ENCODE data around the gene SIRT3. TPM values are rescaled to one million over a fixed set of nuclear protein-coding genes. Genes with fewer than 3 reads are reported as not detected.

SIRT3 gene
- total and polyA plus RNA-seq, 2 experiments from 2014 or later, result 14.9 to 15.5 TPM

- 1 to 2% methylated on average over 13 of the region's 13 CpGs for WGBS, 2 experiments (ENCODE audit: low coverage in 1 of 2, low lambda C conversion rate in 2 of 2, missing lambda C conversion rate in 2 of 2)
- TF ChIP-seq EZH2 (IDR thresholded peaks at IDR 0.05; ENCODE audit: insufficient read depth, poor library complexity, severe bottlenecking) (no peak), EZH2phosphoT487 (IDR thresholded peaks at IDR 0.05; ENCODE audit: insufficient read depth, low read depth) (no peak)
- peaks cover 58% of the 10 kb centered on the region for H3K79me2 ChIP-seq (ENCODE audit: insufficient read depth)
Observed at GRCh38 chr11:235609-235996, 539 bp downstream of the SIRT3 start.

DNA sequence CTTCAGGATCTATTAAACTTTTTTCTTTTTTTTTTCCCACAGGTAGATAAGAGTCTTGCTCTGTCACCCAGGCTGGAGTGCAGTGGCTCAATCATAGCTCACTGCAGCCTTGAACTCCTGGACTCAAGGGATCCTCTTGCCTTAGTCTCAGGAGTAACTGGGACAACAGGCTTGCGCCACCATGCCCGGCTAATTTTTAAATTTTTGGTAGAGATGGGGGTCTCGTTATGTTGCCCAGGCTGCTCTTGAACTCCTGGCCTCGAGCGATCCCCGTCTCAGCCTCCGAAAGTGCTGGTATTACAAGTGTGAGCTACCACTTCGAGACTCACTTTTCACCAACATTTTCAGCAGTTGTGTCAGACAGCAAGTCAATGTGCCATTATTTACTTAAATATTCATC, 962 bp downstream of the SIRT3 start:
- H3K79me2 ChIP-seq (ENCODE audit: insufficient read depth), result peaks cover 53% of the 10 kb centered on the region
- H3K27me3 ChIP-seq (replicated peaks; ENCODE audit: insufficient read depth), result no peaks in the 10 kb centered on the region
- no peaks in the 10 kb centered on the region for H4K20me1 ChIP-seq (ENCODE audit: insufficient read depth)
- WGBS, 2 experiments (ENCODE audit: low coverage in 1 of 2, low lambda C conversion rate in 2 of 2, missing lambda C conversion rate in 2 of 2), result 86 to 88% methylated on average over 8 of the region's 8 CpGs
- DNase-seq, result no peak
- no peaks in the 10 kb centered on the region for H3K9me3 ChIP-seq (ENCODE audit: low read depth)
- 0 out of 2 replicates have a peak overlapping the region, but pooled peaks have one; percentile 76 for H2AFZ ChIP-seq
- H3F3A ChIP-seq (ENCODE audit: insufficient read depth), result peaks cover 7% of the 10 kb centered on the region; the same call in 1 of the 2 replicates
- H3K4me2 ChIP-seq (ENCODE audit: unreplicated experiment), result peak overlapping the region; percentile 81
- H3K4me1 ChIP-seq (ENCODE audit: insufficient read depth), result peaks cover 12% of the 10 kb centered on the region; the same call in 1 of the 2 replicates
- in situ Hi-C loops (cut with MboI), result no loop called here
- peak overlapping the region; percentile 94 for H3K9ac ChIP-seq
- TF ChIP-seq EZH2 (IDR thresholded peaks at IDR 0.05; ENCODE audit: insufficient read depth, poor library complexity, severe bottlenecking) (no peak), EZH2phosphoT487 (IDR thresholded peaks at IDR 0.05; ENCODE audit: insufficient read depth, low read depth) (no peak)
- no peaks in the 10 kb centered on the region; the same call in 1 of the 2 replicates for H3K36me3 ChIP-seq (ENCODE audit: low read depth)
- no peaks in the 10 kb centered on the region for H3K9me2 ChIP-seq (ENCODE audit: insufficient read depth)
- H3K4me3 ChIP-seq, result peak overlapping the region; percentile 99
- H3K27ac ChIP-seq, result peak overlapping the region; percentile 89

More at GRCh38 chr11:235609-235996, 539 bp downstream of the SIRT3 start:
- no peaks in the 10 kb centered on the region for H3K9me2 ChIP-seq (ENCODE audit: insufficient read depth)
- no peaks in the 10 kb centered on the region for H3K27me3 ChIP-seq (replicated peaks; ENCODE audit: insufficient read depth)
- H3K27ac ChIP-seq, result peak overlapping the region; percentile 89
- in situ Hi-C loops (cut with MboI), result no loop called here
- H3K36me3 ChIP-seq (ENCODE audit: low read depth), result no peaks in the 10 kb centered on the region; the same call in 1 of the 2 replicates
- H3K4me2 ChIP-seq (ENCODE audit: unreplicated experiment), result peak overlapping the region; percentile 81
- no peaks in the 10 kb centered on the region for H4K20me1 ChIP-seq (ENCODE audit: insufficient read depth)
- peak overlapping the region; percentile 99 for H3K4me3 ChIP-seq
- H3F3A ChIP-seq (ENCODE audit: insufficient read depth), result peaks cover 7% of the 10 kb centered on the region; the same call in 1 of the 2 replicates
- H3K9ac ChIP-seq, result peak overlapping the region; percentile 94
- DNase-seq, result no peak
- peak overlapping the region; percentile 76 for H2AFZ ChIP-seq
- H3K4me1 ChIP-seq (ENCODE audit: insufficient read depth), result peaks cover 12% of the 10 kb centered on the region; the same call in 1 of the 2 replicates
- H3K9me3 ChIP-seq (ENCODE audit: low read depth), result no peaks in the 10 kb centered on the region

GRCh38 chr11:232783-233565, 3.2 kb downstream of the SIRT3 start:
- no peaks in the 10 kb centered on the region for H4K20me1 ChIP-seq (ENCODE audit: insufficient read depth)
- no peak overlapping the region for H3K9ac ChIP-seq
- no peak overlapping the region for H3K27ac ChIP-seq
- peaks cover 3% of the 10 kb centered on the region; the same call in 1 of the 2 replicates for H3K4me1 ChIP-seq (ENCODE audit: insufficient read depth)
- in situ Hi-C loops (cut with MboI), result no loop called here
- H3K9me2 ChIP-seq (ENCODE audit: insufficient read depth), result no peaks in the 10 kb centered on the region
- H3K9me3 ChIP-seq (ENCODE audit: low read depth), result no peaks in the 10 kb centered on the region
- TF ChIP-seq EZH2 (IDR thresholded peaks at IDR 0.05; ENCODE audit: insufficient read depth, poor library complexity, severe bottlenecking), result no peak
- TF ChIP-seq EZH2phosphoT487 (IDR thresholded peaks at IDR 0.05; ENCODE audit: insufficient read depth, low read depth), result no peak
- no peaks in the 10 kb centered on the region for H3K27me3 ChIP-seq (replicated peaks; ENCODE audit: insufficient read depth)
- no peak for DNase-seq
- no peak overlapping the region for H3K4me3 ChIP-seq
- H3K36me3 ChIP-seq (ENCODE audit: low read depth), result 0 out of 2 replicates have a peak, but pooled peaks cover 6% of the 10 kb centered on the region
- no peak overlapping the region for H2AFZ ChIP-seq
- WGBS, 2 experiments (ENCODE audit: low coverage in 1 of 2, low lambda C conversion rate in 2 of 2, missing lambda C conversion rate in 2 of 2), result 87 to 89% methylated on average over 20 of the region's 20 CpGs
- H3K79me2 ChIP-seq (ENCODE audit: insufficient read depth), result peaks cover 39% of the 10 kb centered on the region
- H3K4me2 ChIP-seq (ENCODE audit: unreplicated experiment), result no peak overlapping the region
- peaks cover 7% of the 10 kb centered on the region; the same call in 1 of the 2 replicates for H3F3A ChIP-seq (ENCODE audit: insufficient read depth)

DNA sequence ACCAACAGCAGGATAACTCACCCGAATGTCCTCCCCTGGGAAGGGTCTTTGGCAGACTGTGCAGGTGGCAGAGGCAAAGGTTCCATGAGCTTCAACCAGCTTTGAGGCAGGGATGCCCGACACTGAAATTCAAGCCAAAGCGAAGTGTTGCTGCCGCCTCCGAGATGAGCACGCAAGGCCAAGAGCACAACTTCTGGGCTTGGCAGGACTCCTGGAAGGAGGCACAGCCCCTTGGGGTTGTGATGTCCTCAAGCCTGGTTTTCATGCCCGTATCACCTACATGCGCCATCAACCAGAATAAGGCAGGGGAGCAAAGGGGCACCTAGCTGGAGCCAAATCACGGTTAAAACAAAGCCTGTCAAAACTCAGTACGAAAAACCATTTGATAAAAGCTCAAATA, 5.7 kb downstream of the SIRT3 start:
- Histone ChIP-seq H3K9me3 (ENCODE audit: low read depth) (no peaks in the 10 kb centered on the region), H3K27me3 (replicated peaks; ENCODE audit: insufficient read depth) (no peaks in the 10 kb centered on the region), H3F3A (ENCODE audit: insufficient read depth) (peaks cover 4% of the 10 kb centered on the region; the same call in 1 of the 2 replicates), H3K9ac (no peak overlapping the region), H3K79me2 (ENCODE audit: insufficient read depth) (peaks cover 41% of the 10 kb centered on the region), H3K27ac (no peak overlapping the region), H3K36me3 (ENCODE audit: low read depth) (0 out of 2 replicates have a peak, but pooled peaks cover 6% of the 10 kb centered on the region), H3K4me1 (ENCODE audit: insufficient read depth) (no peaks in the 10 kb centered on the region), H3K9me2 (ENCODE audit: insufficient read depth) (no peaks in the 10 kb centered on the region), H3K4me3 (no peak overlapping the region), H4K20me1 (ENCODE audit: insufficient read depth) (no peaks in the 10 kb centered on the region), H2AFZ (no peak overlapping the region), H3K4me2 (ENCODE audit: unreplicated experiment) (no peak overlapping the region)
- in situ Hi-C loops (cut with MboI), result no loop called here
- WGBS, 2 experiments (ENCODE audit: low coverage in 1 of 2, low lambda C conversion rate in 2 of 2, missing lambda C conversion rate in 2 of 2), result 84 to 87% methylated on average over 10 of the region's 10 CpGs
- no peak for DNase-seq
- TF ChIP-seq EZH2phosphoT487 (IDR thresholded peaks at IDR 0.05; ENCODE audit: insufficient read depth, low read depth) (no peak), EZH2 (IDR thresholded peaks at IDR 0.05; ENCODE audit: insufficient read depth, poor library complexity, severe bottlenecking) (no peak)

Measured in GM23248 (cell line).